DMS53 treated with DMSO at 0.1 percent for 48 hours (cell line): ENCODE results near the gene ARHGAP15.

ENCODE experiments used
- DNase-seq: peaks from one replicate; lab custom pipeline; 2025; ENCODE audit not compliant: unreplicated experiment; lab: John Stamatoyannopoulos, UW

Gene ARHGAP15

DNA sequence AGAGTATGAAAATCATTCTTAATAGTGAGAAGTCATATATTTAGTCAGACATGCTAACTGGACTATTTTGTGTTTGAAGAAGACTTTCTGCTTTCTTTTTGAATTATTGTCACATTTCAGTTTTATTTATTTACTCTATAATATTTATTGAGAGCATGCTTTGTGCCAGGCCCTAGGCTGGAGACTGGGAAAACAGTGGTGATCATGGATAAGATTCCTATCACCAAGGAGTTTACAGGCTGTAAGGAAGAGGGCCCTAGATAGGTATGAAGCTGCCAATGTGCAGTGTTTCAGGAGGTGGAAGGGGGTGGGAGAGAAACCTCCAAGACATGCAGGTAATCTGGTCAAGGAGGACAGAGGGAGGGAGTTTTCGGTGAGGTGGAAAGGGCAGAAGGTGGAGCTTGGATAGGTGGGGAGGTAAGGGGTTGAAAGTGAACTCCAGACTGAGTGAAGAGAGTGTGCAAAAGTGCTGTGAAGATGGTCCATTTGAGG is 207.5 kb downstream of the ARHGAP15 start:
- no peak for DNase-seq

DNA sequence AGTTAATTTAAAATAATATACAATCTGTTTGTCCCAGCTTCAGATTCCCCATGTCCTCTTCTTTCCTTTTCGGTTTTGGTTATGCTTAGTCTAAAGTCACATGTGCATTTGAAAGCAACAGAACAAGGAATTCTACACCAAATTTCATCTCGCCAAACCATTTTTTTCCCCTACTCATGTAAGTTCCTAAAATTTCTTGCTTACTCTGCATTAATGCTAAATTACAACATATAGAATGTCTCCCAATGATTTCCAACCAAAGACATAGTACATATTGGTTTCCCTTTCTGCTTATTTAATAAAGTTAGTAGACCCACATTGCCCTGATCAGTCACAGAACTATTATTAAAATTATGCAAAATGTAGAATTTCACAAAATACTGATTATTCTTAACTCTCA is 212.3 kb downstream of the ARHGAP15 start:
- DNase-seq, result no peak

DNA sequence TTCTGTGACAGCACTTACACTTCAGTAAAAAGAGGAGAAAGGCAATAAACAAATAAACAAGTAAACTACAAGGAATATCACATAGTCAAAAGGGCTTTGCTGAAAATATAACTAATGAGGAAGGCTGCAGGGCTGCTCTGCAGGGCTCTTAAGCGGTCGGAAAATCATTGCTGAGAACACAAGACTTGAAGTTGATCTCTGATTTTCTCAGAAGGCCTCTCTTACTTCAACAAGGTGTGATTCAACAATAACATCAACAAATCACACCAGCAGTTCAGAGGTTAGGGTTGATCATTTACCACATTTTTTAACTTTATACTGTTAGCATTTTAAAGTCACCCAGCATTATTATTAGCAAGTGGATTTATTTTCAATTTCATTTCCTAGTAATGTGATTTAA is 215.6 kb downstream of the ARHGAP15 start:
- DNase-seq, result no peak

DNA sequence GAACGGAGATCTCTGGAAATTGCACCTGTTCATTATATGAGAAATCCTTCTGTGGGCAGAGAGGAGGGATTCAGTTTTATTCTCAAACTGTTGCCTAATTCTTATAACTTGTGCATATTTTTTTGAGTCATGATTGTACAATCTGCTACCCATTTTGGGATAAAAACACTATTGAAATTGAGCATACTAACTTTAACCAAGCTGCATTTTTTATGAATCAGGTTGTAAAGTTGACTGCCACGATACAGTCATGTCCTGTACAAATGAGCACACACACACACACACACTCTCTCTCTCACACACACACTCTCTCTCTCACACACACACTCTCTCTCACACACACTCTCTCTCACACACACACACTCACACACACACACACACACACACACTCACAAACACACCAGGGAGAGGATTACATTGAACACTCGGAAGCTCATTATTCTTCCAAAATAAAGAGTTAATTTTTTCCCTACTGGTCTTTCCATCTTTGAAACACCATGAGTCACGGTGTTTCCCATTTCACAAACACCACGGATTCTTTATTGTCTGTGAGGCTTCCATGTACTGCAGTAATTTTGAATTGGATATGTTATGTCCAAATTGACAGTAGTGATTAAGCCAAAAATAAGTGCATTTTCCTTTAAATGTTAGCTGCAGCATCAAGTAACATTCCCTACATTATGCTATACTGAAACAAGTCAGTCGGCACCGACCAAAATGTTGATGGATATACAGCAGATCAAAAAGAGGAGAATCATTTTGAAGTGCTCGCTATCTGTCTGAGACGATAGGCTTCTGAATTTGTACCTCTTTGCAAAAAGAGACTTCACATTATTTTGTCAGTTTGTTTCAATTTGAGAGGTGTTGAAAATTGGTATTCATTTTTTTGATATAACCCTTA is 216.9 kb downstream of the ARHGAP15 start:
- no peak for DNase-seq

DNA sequence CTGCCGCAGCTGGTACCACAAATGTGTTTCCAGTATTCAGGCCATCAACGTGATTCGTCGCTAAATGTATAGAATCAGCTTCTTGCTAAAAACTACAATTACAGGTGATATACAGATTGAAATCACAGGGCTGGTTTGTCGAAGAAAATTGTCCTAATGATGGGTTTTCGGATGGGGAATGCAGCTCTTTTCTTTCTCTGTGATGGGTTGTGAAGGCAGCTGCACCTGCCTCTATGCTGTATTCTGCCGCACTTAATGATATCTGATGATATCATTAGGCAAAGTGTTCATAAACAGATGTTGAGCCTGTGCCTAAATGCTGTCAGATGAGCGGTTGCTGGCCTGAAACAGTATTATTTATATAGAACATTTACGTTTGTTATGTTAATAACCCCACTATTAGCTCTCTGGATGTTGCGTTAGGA is 218.1 kb downstream of the ARHGAP15 start:
- no peak for DNase-seq

DNA sequence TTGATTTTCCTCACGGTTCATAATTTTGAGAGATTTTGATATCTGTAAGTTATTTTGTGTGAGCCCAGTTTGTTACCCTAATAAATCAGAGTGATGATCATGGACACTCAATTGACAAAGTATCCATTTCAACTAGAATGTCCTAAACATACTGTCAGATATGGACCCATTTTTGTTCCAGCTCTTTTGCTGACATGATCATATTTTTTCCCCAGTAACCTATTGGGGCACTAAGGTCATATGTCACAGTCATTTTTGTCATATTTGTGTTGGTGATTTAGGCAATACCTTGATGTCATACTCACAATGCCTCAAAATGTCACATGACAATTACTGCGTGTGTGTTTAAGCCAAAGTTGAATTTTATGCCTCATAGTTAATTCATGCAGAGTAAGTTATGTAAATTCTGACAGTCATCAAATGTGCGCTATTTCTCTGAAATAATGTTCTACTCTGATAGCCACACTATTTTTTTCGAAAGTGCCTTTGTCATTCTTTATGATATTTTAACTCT is 218.7 kb downstream of the ARHGAP15 start:
- no peak for DNase-seq

DNA sequence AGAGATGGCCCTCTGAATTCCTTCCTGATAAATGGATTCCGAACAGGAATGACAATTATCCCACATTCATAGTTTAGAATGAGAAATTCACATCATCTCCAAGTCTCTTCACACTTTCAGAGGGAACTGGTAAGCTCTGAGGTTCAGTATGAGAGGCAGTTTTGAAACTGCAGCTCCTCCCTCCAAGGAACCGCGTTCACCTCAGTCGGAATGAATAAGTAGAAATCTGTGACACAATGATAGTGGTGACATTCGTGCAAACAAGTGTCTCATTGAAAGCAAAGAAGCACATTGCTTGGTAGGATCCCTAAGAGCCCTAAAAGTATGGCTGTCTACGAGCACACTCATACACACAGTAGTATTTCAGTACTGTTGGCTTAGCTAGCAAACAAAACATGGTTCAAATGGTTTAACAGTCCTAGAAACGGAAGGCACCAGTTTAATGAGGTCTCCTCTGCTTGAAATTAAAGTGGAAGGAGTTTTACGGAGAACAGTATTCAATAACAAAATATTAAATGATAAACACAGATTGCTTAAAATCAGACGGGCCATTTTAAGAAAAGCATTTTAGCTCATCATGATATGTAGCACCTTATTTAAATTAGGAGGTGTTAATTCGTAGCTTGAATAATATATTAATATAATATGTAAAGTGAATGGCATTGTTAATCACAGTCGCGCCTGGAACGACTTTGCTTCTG is 225.0 kb downstream of the ARHGAP15 start:
- no peak for DNase-seq

DNA sequence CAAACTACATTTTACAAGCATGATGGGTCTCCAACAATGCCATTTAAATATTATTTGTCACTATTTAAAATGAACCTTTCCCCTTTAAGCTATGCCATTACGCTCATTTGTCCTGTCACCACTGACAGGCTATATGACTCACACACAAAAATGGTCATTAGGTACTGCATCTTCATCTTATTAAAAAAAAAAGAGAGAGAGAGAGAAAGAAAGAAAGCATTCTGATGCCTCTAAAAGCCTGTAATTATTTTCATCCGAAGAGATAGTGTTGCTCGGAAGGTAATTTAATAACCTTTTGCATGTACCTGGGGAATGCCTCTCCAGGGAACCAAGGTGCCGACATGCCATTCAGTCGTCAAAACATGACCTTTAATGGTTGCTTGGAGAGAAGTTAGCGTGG is 226.7 kb downstream of the ARHGAP15 start:
- no peak for DNase-seq

DNA sequence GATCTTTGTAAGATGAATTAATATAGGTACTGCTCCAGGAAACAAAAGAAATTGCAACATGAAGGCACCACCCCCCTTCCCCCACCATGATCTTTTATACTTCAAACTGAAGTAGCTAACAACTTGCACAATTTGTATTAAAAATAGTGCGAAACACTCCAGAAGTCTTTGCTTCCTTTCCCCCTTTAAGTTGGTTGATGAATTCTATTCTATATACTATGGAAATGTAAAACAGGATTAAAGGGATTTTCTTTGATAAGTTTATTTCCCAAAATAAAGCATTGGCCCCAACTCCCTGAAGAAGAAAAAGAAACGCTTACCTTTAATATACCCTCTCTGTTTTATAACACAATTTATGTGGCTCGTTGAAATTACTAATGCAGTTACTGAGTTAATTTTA is 227.1 kb downstream of the ARHGAP15 start:
- DNase-seq, result no peak

DNA sequence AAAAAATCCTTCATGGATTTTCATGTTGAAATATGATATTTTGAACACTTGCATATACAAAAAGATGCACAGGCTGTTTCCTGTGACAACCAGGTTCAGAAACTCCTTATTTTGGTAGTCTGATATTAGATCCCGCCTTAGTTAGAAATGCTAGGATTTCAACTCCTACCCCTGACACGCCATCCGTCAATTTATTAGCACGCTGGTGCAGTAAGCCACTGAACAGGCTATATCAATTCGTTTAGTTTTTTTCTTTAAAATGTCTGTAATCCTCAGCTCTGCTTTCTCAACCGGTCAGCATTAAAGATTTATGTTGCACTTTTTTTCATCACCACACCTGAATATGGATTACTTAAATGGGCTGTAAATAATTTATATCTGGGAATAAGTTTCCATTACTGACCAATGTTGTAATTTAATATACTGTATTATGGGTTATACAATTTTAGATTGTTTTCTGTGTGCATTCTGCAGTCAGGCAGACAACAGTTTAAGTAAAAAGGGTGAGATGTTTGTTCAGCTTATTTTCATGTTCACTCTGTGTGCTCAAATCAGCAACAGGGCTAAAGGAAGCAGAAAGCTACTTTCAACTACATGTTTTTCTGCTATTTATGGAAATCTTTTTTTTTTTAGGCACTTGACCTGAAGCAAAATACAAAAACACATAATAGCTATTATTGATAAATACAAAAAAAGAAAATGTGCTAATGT is 227.7 kb downstream of the ARHGAP15 start:
- no peak for DNase-seq

DNA sequence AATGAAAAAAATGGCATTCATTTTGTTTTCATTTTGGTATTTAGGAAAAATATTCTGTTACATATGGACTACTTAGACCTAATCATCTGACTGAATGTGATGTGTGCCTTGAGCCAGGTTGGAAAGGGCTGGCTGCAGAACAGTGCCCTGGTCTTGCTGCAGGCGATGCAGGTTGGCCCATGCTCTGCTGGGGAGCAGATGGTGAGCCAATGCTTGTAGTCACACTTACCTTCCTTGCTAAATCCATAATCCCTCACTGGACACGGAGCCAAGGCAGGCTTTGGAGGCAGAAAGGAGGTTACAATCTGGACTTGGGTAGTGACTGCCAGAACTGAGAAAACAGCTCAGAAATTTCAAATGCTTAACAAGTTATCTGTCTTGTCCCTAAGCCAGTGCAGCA is 228.7 kb downstream of the ARHGAP15 start:
- no peak for DNase-seq

DNA sequence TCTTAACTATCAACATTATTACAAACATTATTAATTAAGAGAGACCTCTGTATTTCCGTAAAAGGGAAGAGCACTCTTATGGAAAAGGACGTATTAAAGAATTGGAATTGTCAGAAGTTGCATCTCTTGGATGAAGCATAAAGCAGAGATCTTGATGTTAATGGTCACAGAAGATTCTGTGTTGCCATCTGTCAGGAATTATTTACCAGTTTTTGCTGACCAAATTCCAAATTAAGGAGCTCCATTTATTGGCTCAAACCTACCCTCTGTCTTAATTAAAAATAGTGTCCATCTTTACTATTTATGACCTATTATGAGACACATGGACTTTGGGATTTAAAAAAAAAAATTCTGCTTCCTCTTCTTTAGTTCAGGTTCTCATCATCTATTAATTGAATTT is 232.1 kb downstream of the ARHGAP15 start:
- no peak for DNase-seq

DNA sequence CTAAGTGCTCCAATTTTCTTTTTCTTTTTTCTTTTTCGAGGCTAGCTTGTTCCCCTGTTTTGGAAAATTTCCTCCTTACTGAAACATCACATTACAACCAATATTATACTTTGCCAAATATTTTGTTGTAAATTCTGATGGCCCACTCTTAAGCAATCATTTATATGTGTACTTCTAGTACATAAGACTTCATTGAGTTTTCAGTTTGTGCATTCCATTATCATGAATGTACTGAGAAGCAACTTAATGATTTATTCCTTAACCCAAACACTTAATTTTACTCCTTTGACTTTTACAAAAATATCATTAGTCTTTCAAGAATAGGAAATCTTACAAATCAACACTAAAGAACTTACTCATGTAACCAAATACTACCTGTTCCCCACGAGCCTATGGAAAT is 242.4 kb downstream of the ARHGAP15 start:
- no peak for DNase-seq

DNA sequence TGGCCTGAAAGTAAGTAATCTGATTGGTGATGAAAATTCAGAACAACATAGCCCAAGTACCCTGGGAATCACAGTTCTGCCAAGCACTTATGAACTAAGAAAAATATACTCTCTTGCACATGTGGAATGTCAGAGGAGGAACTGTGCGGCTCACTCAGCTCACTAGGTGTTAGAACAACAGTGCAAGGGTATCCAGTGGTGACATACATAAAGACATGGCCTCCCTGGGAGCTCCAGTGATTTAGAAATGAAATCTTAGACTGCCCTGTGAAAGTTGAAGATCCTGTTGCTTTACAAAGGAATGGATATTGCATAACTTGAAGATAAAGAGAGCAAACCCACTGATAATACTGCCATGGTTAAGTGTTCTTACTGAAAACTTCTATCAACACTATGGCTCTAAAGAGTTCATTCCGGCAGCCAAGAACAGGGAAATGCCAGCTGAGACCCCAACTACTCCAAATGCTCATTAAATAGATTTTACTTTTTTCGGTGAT is 246.2 kb downstream of the ARHGAP15 start:
- no peak for DNase-seq

DNA sequence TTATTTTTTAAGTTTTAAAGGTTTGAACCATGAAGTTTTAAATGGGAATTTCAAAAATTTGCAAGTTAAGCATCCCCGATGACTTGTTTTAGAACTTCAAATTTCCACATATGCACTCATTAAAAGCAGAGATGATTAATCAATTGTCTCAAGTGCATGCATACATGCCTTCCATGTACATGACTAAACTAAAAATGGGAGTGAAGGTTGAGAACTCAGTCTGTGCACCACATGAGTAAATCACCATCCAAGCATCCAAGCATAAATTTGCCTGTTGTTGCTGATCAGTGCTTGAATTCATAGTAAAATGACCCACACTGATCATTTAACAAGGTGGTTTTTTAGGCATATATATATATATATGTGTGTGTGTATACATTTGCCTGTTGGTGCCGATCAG is 249.8 kb downstream of the ARHGAP15 start:
- DNase-seq, result no peak

DNA sequence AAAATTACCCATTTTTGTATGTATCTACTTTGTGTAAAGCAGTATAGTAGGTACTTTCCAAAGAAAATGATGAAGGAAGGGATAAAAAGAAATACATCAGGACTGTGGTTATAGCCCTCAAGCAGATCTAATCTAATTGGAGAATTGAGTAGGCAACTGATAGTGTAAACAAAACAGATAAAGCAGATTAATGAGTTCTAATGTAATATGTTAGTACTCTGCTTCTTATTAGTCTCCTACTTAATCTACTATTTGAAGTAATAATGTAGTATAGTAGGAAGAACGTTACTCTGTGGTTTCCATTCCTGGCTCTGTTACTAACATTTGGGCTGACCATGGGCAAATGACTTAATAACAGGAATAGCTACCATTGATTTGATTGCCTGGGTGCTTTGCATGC is 250.7 kb downstream of the ARHGAP15 start:
- DNase-seq, result no peak

DNA sequence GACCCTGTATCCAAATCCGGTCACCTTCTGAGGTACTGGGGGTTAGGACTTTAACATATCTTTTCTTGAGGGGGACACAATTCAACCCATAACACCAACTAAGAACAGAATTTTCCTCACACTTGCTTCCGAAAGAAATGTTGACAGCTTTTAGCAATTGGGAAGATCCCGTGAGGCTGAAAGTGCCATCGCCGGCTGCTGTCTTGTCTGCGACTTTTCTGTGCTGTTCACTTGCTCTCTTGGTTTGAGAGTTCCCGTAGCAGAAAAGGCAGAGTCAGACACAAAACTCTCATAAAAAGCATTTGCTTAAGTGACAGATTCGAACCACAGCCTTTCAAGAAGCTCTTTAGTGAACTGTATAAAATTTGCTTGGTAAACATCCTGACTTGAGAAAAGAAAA is 253.4 kb downstream of the ARHGAP15 start:
- no peak for DNase-seq

DNA sequence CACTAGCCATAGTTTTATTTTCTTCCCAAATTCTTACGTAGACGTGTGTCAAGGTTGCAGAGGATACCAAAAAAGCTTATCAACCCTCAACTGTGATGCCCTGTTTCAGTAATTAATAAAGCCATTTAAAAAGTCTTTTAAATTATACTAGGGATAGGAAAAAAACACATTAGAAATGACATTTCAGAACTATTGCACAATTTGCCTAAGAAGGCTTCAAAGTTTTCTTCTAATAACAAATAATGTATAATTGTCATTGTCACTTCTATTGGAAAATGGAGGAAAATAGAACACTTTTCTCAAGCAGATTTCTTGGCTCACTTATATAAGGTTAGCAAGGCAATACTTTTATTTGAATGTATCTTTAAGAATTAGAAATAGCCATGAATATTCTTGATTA is 253.8 kb downstream of the ARHGAP15 start:
- no peak for DNase-seq

DNA sequence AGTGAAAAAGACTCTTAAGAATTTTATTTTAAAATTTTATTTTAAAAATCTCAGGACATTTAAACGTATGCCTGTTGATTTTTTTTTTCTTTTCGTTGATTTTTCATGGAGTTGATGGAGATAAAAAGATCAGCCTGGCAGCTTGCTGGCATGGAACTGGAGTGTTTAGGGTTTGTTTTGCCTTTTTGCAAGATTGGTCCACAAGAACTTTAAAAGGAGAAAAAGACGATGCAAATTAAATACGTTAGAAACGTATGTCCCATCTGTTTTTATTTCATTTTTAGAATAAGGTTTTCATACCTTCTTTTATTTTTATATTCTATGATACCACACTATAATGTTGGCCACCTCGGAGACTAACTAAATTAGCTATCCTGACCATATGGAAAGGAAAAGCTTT is 254.9 kb downstream of the ARHGAP15 start:
- no peak for DNase-seq

DNA sequence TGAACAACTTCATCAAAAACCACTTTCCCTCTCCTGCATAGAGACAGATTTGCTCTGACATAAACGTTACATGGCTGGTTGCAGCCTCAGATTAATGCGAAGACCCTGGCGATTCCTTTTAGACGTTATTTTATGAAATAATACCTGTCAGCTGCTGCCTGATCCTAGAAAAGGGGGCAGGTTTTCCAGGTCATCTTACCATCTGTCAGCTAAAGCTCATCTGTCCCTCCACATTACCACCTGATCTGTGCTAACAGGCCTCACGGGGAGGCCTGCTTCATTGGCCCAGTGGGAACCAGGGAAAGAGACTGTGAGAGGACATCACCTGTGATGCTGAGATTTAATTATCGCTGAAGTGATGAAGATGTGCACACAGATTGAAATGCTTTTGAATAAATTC is 261.0 kb downstream of the ARHGAP15 start:
- DNase-seq, result no peak

DNA sequence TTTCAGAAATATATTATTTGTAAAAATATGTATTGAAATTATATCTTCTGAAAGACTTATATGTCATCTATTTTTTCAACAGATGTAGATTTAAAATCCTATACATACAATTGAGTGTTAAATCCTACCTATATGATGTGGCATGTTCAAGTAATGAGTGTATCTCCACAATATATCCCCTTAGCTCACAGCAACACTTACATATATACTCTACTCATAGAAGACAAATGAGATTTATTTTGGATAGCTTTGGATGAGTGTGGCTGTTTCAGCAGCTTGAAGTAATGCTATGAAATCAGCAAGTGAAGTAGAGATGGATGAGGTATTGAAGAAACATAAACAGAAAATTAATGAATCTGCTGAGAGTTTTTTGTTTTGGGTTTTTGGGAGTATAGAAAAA is 263.1 kb downstream of the ARHGAP15 start:
- DNase-seq, result no peak
